UCSD-AML1 (cell line): ENCODE results near the gene AFF2.

Experiments used
- DNase-seq: peaks from one replicate; lab custom pipeline; 2025; ENCODE audit not compliant: unreplicated experiment; lab: John Stamatoyannopoulos, UW

Gene AFF2

GRCh38 chrX:148500423-148501385 is at the start of gene AFF2:
Gene AFF2, plus strand, starts transcription at chrX:148500617. Its CDS starts 481 bp downstream, at chrX:148501098.
- no peak for DNase-seq

- DNase-seq, result peak; percentile 14
These were observed 43.1 kb upstream of the AFF2 start for GRCh38 chrX:148457279-148457678.

GRCh38 chrX:148459343-148459742 is 41.1 kb upstream of the AFF2 start:
- no peak for DNase-seq

- DNase-seq, result no peak
These were observed 34.1 kb upstream of the AFF2 start for GRCh38 chrX:148466292-148466691.

- no peak for DNase-seq
These were observed 30.1 kb upstream of the AFF2 start for GRCh38 chrX:148470324-148470723.

GRCh38 chrX:148474030-148474429 is 26.4 kb upstream of the AFF2 start:
- DNase-seq, result no peak

- no peak for DNase-seq
These were observed 8.4 kb upstream of the AFF2 start for GRCh38 chrX:148492057-148492456.

- DNase-seq, result no peak
These were observed 5.2 kb upstream of the AFF2 start for GRCh38 chrX:148495176-148495575.

- no peak for DNase-seq
These were observed 2.4 kb upstream of the AFF2 start for GRCh38 chrX:148498067-148498466.

- no peak for DNase-seq
These were observed 587 bp upstream of the AFF2 start for GRCh38 chrX:148499638-148500422.

- DNase-seq, result no peak
These were observed 1.1 kb downstream of the AFF2 start for GRCh38 chrX:148501386-148502066.

- DNase-seq, result no peak
These were observed 4.1 kb downstream of the AFF2 start for GRCh38 chrX:148504506-148504905.

GRCh38 chrX:148507418-148507817 is 7.0 kb downstream of the AFF2 start:
- no peak for DNase-seq

- DNase-seq, result no peak
These were observed 12.0 kb downstream of the AFF2 start for GRCh38 chrX:148512453-148512852.

- no peak for DNase-seq
These were observed 13.2 kb downstream of the AFF2 start for GRCh38 chrX:148513661-148514060.

- DNase-seq, result no peak
These were observed 16.8 kb downstream of the AFF2 start for GRCh38 chrX:148517176-148517575.

- DNase-seq, result no peak
These were observed 21.6 kb downstream of the AFF2 start for GRCh38 chrX:148522006-148522405.

- no peak for DNase-seq
These were observed 23.1 kb downstream of the AFF2 start for GRCh38 chrX:148523303-148524080.

GRCh38 chrX:148530464-148531077 is 30.2 kb downstream of the AFF2 start:
- DNase-seq, result no peak

- no peak for DNase-seq
These were observed 33.9 kb downstream of the AFF2 start for GRCh38 chrX:148534291-148534690.
